Spleen (tissue), 7 donors: ENCODE measurements around the gene PRKCZ.

ENCODE experiments used
- CTCF ChIP-seq, 11 experiments: fragments of 200-600 bp in 7 of 11; fragments of 450-650 bp in 4 of 11; sonication (generic) in 4 of 11; IDR thresholded peaks in 8 of 11; conservative IDR thresholded peaks in 3 of 11; 1 replicate in 7 of 11; 2 replicates in 4 of 11; pipeline versions ENCODE4 v1.4.0 to v1.8.0; 2016 to 2021; ENCODE audit warnings: antibody characterized with exemption in 11 of 11, inconsistent platforms in 4 of 11, mild to moderate bottlenecking in 1 of 11
- POLR2A ChIP-seq, 3 donors: fragments of 450-650 bp; IDR thresholded peaks; one replicate each; pipeline ENCODE4 v1.5.1; 2017; ENCODE audit warnings: antibody characterized with exemption in 3 of 3, mild to moderate bottlenecking in 1 of 3
- POLR2AphosphoS5 ChIP-seq, 3 donors: sonication (generic); formaldehyde crosslinking; IDR thresholded peaks; one replicate each; pipeline ENCODE4 v1.5.1; 2017; ENCODE audit warnings: antibody characterized with exemption in 3 of 3
- donor health status: DM: no; HTN: no; CAD: no; lungs with moderate emphysema.
- donor health status: DM: no; HTN: no; CAD: no.
- donor health status: DM: no; HTN: no; CAD: no.

- TF ChIP-seq CTCF (IDR thresholded peaks at IDR 0.05 in 8 of 11, conservative IDR thresholded peaks at IDR 0.05 in 3 of 11) (no peak), POLR2AphosphoS5 (IDR thresholded peaks at IDR 0.05) (no peak), POLR2A (IDR thresholded peaks at IDR 0.05) (no peak)
Observed at GRCh38 chr1:2067393-2067792, 17.2 kb downstream of the PRKCZ start.
